Tongue (tissue), 2 donors: ENCODE data around the gene RASAL1. TPM values are rescaled to one million over a fixed set of nuclear protein-coding genes. Genes with fewer than 3 reads are reported as not detected.

Source experiments
- DNase-seq: peaks from one replicate; pipeline ENCODE4 v3.0.0-alpha.2; 2015
- total RNA-seq: library from RNA; depleted of rRNA; stranded (reverse); fragments of >200 nt; gene quantifications from one replicate; pipeline ENCODE4 v1.2.3, GENCODE V29; 2014

RASAL1 gene
- total RNA-seq, 1 donor from 2014 or later: 3.8 TPM

- peak; percentile 63 for DNase-seq
Observed at GRCh38 chr12:113097716-113098440, 37.7 kb downstream of the RASAL1 start.

GRCh38 chr12:113096675-113097461 lies 38.7 kb downstream of the RASAL1 start:
- DNase-seq: no peak

- DNase-seq: no peak
Observed at GRCh38 chr12:113095405-113095804, 40.2 kb downstream of the RASAL1 start.

- no peak for DNase-seq
Observed at GRCh38 chr12:113094738-113095137, 40.8 kb downstream of the RASAL1 start.

GRCh38 chr12:113093409-113094101 lies 42.0 kb downstream of the RASAL1 start:
- no peak for DNase-seq

- DNase-seq: peak; percentile 25
Observed at GRCh38 chr12:113092607-113093408, 42.8 kb downstream of the RASAL1 start.

- DNase-seq: no peak
Observed at GRCh38 chr12:113091506-113091905, 44.1 kb downstream of the RASAL1 start.

- DNase-seq: no peak
Observed at GRCh38 chr12:113090740-113091139, 44.8 kb downstream of the RASAL1 start.

- DNase-seq: no peak
Observed at GRCh38 chr12:113089839-113090238, 45.7 kb downstream of the RASAL1 start.

- no peak for DNase-seq
Observed at GRCh38 chr12:113088971-113089756, 46.4 kb downstream of the RASAL1 start.

GRCh38 chr12:113088037-113088436 lies 47.5 kb downstream of the RASAL1 start:
- DNase-seq: no peak

- no peak for DNase-seq
Observed at GRCh38 chr12:113087193-113087592, 48.4 kb downstream of the RASAL1 start.

- DNase-seq: no peak
Observed at GRCh38 chr12:113086249-113087164, 49.1 kb downstream of the RASAL1 start.

GRCh38 chr12:113083863-113084435 lies 51.6 kb downstream of the RASAL1 start:
- DNase-seq: no peak

GRCh38 chr12:113082486-113083148 lies 52.9 kb downstream of the RASAL1 start:
- DNase-seq: no peak

GRCh38 chr12:113081873-113082272 lies 53.7 kb downstream of the RASAL1 start:
- DNase-seq: no peak

- DNase-seq: no peak
Observed at GRCh38 chr12:113077859-113078255, 57.7 kb downstream of the RASAL1 start.

- no peak for DNase-seq
Observed at GRCh38 chr12:113077057-113077858, 58.3 kb downstream of the RASAL1 start.
